DMS53 (cell line): ENCODE results near the gene CTLA4.

Experiments used
- DNase-seq: peaks from one replicate; lab custom pipeline; 2025; lab: John Stamatoyannopoulos, UW

The CTLA4 gene

GRCh38 chr2:203892207-203892606 lies 24.6 kb downstream of the CTLA4 start:
- DNase-seq, result no peak

- no peak for DNase-seq
These were observed 25.8 kb downstream of the CTLA4 start for GRCh38 chr2:203893401-203893800.

- DNase-seq, result no peak
These were observed 26.3 kb downstream of the CTLA4 start for GRCh38 chr2:203893840-203894239.

GRCh38 chr2:203894262-203894661 lies 26.7 kb downstream of the CTLA4 start:
- no peak for DNase-seq

- no peak for DNase-seq
These were observed 30.0 kb downstream of the CTLA4 start for GRCh38 chr2:203897544-203897943.

- no peak for DNase-seq
These were observed 31.1 kb downstream of the CTLA4 start for GRCh38 chr2:203898657-203899056.

GRCh38 chr2:203900253-203900652 lies 32.7 kb downstream of the CTLA4 start:
- DNase-seq, result no peak

GRCh38 chr2:203904022-203904421 lies 36.5 kb downstream of the CTLA4 start:
- DNase-seq, result no peak

GRCh38 chr2:203905656-203906055 lies 38.1 kb downstream of the CTLA4 start:
- no peak for DNase-seq

- DNase-seq, result no peak
These were observed 40.7 kb downstream of the CTLA4 start for GRCh38 chr2:203908066-203908796.

- DNase-seq, result no peak
These were observed 41.2 kb downstream of the CTLA4 start for GRCh38 chr2:203908797-203909185.

- DNase-seq, result peak; percentile 64
These were observed 41.8 kb downstream of the CTLA4 start for GRCh38 chr2:203909261-203909967.

GRCh38 chr2:203909974-203910373 lies 42.4 kb downstream of the CTLA4 start:
- no peak for DNase-seq

- no peak for DNase-seq
These were observed 46.4 kb downstream of the CTLA4 start for GRCh38 chr2:203913947-203914346.

GRCh38 chr2:203914546-203915182 lies 47.1 kb downstream of the CTLA4 start:
- DNase-seq, result no peak

- no peak for DNase-seq
These were observed 47.7 kb downstream of the CTLA4 start for GRCh38 chr2:203915256-203915655.

GRCh38 chr2:203916756-203917155 lies 49.2 kb downstream of the CTLA4 start:
- DNase-seq, result no peak

GRCh38 chr2:203918264-203918663 lies 50.7 kb downstream of the CTLA4 start:
- no peak for DNase-seq

- no peak for DNase-seq
These were observed 51.3 kb downstream of the CTLA4 start for GRCh38 chr2:203918839-203919238.
